GM20000 (cell line): ENCODE measurements around the gene HOXC10.

Source experiments
- DNase-seq: peaks from one replicate; pipeline ENCODE4 v3.0.0; 2012; ENCODE audit warnings: low spot score
- CTCF ChIP-seq: IDR thresholded peaks from 2 replicates; pipeline ENCODE4 v1.5.1; 2012; ENCODE audit warnings: mild to moderate bottlenecking, control low read depth; ENCODE audit errors: extremely low read depth, missing control alignments

The HOXC10 gene

GRCh38 chr12:54038871-54039414, 54.0 kb downstream of the HOXC10 start:
- DNase-seq: no peak
- TF ChIP-seq CTCF: no peak

DNA sequence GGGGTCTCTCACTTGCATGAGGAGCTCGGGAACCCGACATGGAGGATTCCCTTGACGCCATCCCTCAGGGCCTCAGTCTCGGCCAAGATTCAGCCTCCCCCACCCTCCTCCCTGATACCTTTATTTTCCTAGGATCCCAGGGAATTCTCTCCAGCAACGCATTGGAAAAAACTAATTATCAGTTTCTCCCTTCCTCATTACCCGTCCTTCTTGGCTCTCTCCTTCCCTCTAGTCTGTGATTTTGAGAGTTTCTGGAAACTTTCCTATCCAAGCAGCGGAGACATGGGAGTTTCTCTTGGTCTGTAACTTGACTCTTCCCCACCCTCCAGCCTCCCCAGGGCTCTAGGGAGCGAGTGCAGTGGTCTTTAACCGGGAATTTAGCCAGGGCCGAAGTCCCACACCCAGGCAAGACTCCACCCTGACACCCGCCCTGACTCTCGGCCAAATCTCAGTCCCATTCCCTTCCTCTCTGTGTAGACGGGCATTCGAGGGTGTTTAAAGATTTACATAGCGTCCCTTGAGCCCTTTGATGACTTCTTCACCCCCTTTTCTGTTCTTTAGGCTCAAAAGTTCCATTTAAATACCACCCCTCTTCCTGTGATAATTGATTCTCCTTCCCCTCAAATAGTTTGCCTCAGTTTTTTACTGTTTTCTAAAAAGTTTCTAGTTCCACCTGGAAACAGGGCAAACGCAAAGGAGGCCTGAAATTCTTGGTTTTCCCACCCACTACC, 54.6 kb downstream of the HOXC10 start:
- DNase-seq: no peak
- no peak for TF ChIP-seq CTCF
